H1 (cell line): ENCODE results near the gene VWA2. TPM values are rescaled to one million over a fixed set of nuclear protein-coding genes. Genes with fewer than 3 reads are reported as not detected.

Source experiments
- CTCF ChIA-PET: fragments of 300-600 bp; sonication (Branson Sonifier 250); formaldehyde crosslinking; loops from one replicate; lab custom pipeline; 2021; ENCODE audit not compliant: partially characterized antibody; lab: Charles Lee
- POLR2A ChIA-PET: fragments of 300-600 bp; sonication (Branson Sonifier 250); formaldehyde crosslinking; loops from one replicate; lab custom pipeline; 2021; ENCODE audit warnings: inconsistent platforms; ENCODE audit not compliant: partially characterized antibody; lab: Charles Lee
- DNase-seq, 2 experiments: peaks; one replicate each; pipeline versions ENCODE4 v3.0.0 to v3.0.0-alpha.2; 2010 to 2022; ENCODE audit warnings: low spot score in 2 of 2, low read depth in 1 of 2, mixed read lengths in 1 of 2
- FAIRE-seq: peaks from 2 replicates; lab custom pipeline; 2011; peaks lifted over from hg19 to GRCh38; lab: Jason Lieb, UNC
- H2AFZ ChIP-seq: 2 replicates; pipeline ENCODE4 v1.8.1; 2012; ENCODE audit warnings: low read length, inconsistent platforms
- H2AK5ac ChIP-seq: 2 replicates; pipeline ENCODE4 v1.6.1; 2013; ENCODE audit warnings: low read depth, low read length
- H2BK120ac ChIP-seq: replicated peaks from 2 replicates; pipeline ENCODE3; 2013; ENCODE audit warnings: low read depth, low read length, inconsistent platforms
- H2BK12ac ChIP-seq: 2 replicates; pipeline ENCODE4 v1.6.1; 2013; ENCODE audit warnings: low read depth, low read length
- H2BK15ac ChIP-seq: 2 replicates; pipeline ENCODE4 v1.6.1; 2013; ENCODE audit warnings: low read length
- H2BK20ac ChIP-seq: 2 replicates; pipeline ENCODE4 v1.6.1; 2013; ENCODE audit warnings: low read length
- H2BK5ac ChIP-seq: 2 replicates; pipeline ENCODE4 v1.6.1; 2013; ENCODE audit warnings: low read depth, low read length
- H3K14ac ChIP-seq: 2 replicates; pipeline ENCODE4 v1.6.1; 2013; ENCODE audit warnings: inconsistent platforms; ENCODE audit not compliant: insufficient read length
- H3K18ac ChIP-seq: 2 replicates; pipeline ENCODE4 v1.6.1; 2013; ENCODE audit warnings: low read length; ENCODE audit errors: extremely low read depth
- H3K23ac ChIP-seq: 2 replicates; pipeline ENCODE4 v1.6.1; 2013; ENCODE audit warnings: inconsistent platforms; ENCODE audit not compliant: insufficient read length
- H3K23me2 ChIP-seq: 2 replicates; pipeline ENCODE4 v1.6.1; 2013; ENCODE audit warnings: low read depth, low read length
- H3K27ac ChIP-seq: 2 replicates; pipeline ENCODE4 v1.6.1; 2011; ENCODE audit warnings: low read depth, low read length, inconsistent platforms
- H3K27me3 ChIP-seq, 4 experiments: replicated peaks in 1 of 4; 1 replicate in 1 of 4; 2 replicates in 3 of 4; pipeline versions ENCODE4 v1.6.1 to v1.8.1; 2011 to 2013; ENCODE audit warnings: low read length in 3 of 4, mild to moderate bottlenecking in 3 of 4, inconsistent platforms in 2 of 4, mixed read lengths in 2 of 4, moderate library complexity in 1 of 4; ENCODE audit not compliant: control insufficient read depth in 3 of 4, insufficient read depth in 3 of 4; ENCODE audit errors: extremely low read depth in 1 of 4
- H3K36me3 ChIP-seq, 4 experiments: 2 replicates each; pipeline versions ENCODE4 v1.6.1 to v1.8.1; 2011 to 2013; ENCODE audit warnings: mild to moderate bottlenecking in 4 of 4, low read length in 3 of 4, moderate library complexity in 2 of 4, control low read depth in 1 of 4, inconsistent platforms in 1 of 4; ENCODE audit not compliant: insufficient read depth in 4 of 4, control insufficient read depth in 2 of 4
- H3K4ac ChIP-seq: replicated peaks from 2 replicates; pipeline ENCODE3; 2013; ENCODE audit warnings: low read length, low read depth, mixed read lengths, inconsistent platforms; ENCODE audit not compliant: insufficient read length
- H3K4me1 ChIP-seq, 4 experiments: replicated peaks in 1 of 4; 1 replicate in 1 of 4; 2 replicates in 3 of 4; pipeline versions ENCODE4 v1.6.1 to v1.8.1; 2011 to 2013; ENCODE audit warnings: low read length in 3 of 4, inconsistent platforms in 2 of 4, mixed read lengths in 1 of 4; ENCODE audit not compliant: insufficient read depth in 4 of 4, control insufficient read depth in 3 of 4
- H3K4me2 ChIP-seq, 2 experiments: 2 replicates each; pipeline versions ENCODE4 v1.6.1 to v1.8.1; 2011 to 2013; ENCODE audit warnings: low read depth in 2 of 2, low read length in 2 of 2, control low read depth in 1 of 2, inconsistent platforms in 1 of 2, mild to moderate bottlenecking in 1 of 2; ENCODE audit not compliant: insufficient read depth in 1 of 2
- H3K4me3 ChIP-seq, 4 experiments: fragments of 200-600, 300-600 bp in 1 of 4; sonication (generic), shearing (Covaris generic), sonication (Bioruptor Twin) in 1 of 4; 2 replicates each; pipeline versions ENCODE4 v1.5.1 to v1.8.1; 2011 to 2016; ENCODE audit warnings: low read length in 4 of 4, low read depth in 3 of 4, control low read depth in 2 of 4, inconsistent platforms in 2 of 4, mild to moderate bottlenecking in 2 of 4, mixed read lengths in 1 of 4, moderate library complexity in 1 of 4; ENCODE audit not compliant: insufficient read depth in 2 of 4; ENCODE audit errors: extremely low read depth in 1 of 4
- H3K56ac ChIP-seq: replicated peaks from 2 replicates; pipeline ENCODE3; 2013; ENCODE audit warnings: low read depth, mild to moderate bottlenecking, mixed read lengths, low read length, inconsistent platforms; ENCODE audit not compliant: insufficient read length
- H3K79me1 ChIP-seq: 2 replicates; pipeline ENCODE4 v1.6.1; 2013; ENCODE audit warnings: low read depth, low read length, control low read depth
- H3K79me2 ChIP-seq, 2 experiments: 2 replicates each; pipeline versions ENCODE4 v1.6.1 to v1.8.1; 2012 to 2013; ENCODE audit warnings: low read length in 2 of 2, mild to moderate bottlenecking in 2 of 2, inconsistent platforms in 1 of 2; ENCODE audit not compliant: insufficient read depth in 2 of 2, control insufficient read depth in 1 of 2
- H3K9ac ChIP-seq, 4 experiments: replicated peaks in 1 of 4; 1 replicate in 1 of 4; 2 replicates in 3 of 4; pipeline versions ENCODE4 v1.6.1 to v1.8.1; 2011 to 2013; ENCODE audit warnings: low read depth in 3 of 4, low read length in 3 of 4, control low read depth in 2 of 4, mild to moderate bottlenecking in 2 of 4, moderate library complexity in 2 of 4, inconsistent platforms in 1 of 4; ENCODE audit errors: extremely low read depth in 1 of 4
- H3K9me3 ChIP-seq, 2 experiments: 2 replicates each; pipeline versions ENCODE4 v1.6.1 to v1.8.1; 2012 to 2013; ENCODE audit warnings: mild to moderate bottlenecking in 2 of 2, moderate library complexity in 2 of 2, control low read depth in 1 of 2, inconsistent platforms in 1 of 2, low read depth in 1 of 2, low read length in 1 of 2, mixed read lengths in 1 of 2; ENCODE audit not compliant: insufficient read depth in 2 of 2
- H4K20me1 ChIP-seq, 2 experiments: replicated peaks in 1 of 2; 2 replicates each; pipeline versions ENCODE3 to v1.8.1; 2011 to 2013; ENCODE audit warnings: inconsistent platforms in 2 of 2, low read length in 2 of 2, mild to moderate bottlenecking in 1 of 2; ENCODE audit not compliant: insufficient read depth in 2 of 2, control insufficient read depth in 1 of 2
- H4K5ac ChIP-seq: 2 replicates; pipeline ENCODE4 v1.6.1; 2013; ENCODE audit warnings: low read length, low read depth, mixed read lengths, inconsistent platforms; ENCODE audit not compliant: insufficient read length
- H4K8ac ChIP-seq: 2 replicates; pipeline ENCODE4 v1.8.0; 2013; ENCODE audit warnings: mild to moderate bottlenecking, moderate library complexity, low read length, inconsistent platforms; ENCODE audit not compliant: insufficient read depth; ENCODE audit errors: extremely low read depth
- H4K91ac ChIP-seq: replicated peaks from 2 replicates; pipeline ENCODE3; 2013; ENCODE audit warnings: low read length, mixed read lengths, inconsistent platforms; ENCODE audit not compliant: insufficient read length
- BACH1 ChIP-seq: IDR thresholded peaks from 2 replicates; pipeline ENCODE4 v1.6.1; 2012; ENCODE audit warnings: low read length, improper control_type of control experiment
- BCL11A ChIP-seq, 2 experiments: IDR thresholded peaks; one replicate each; pipeline ENCODE4 v1.6.1; 2011; ENCODE audit warnings: low read depth in 2 of 2, low read length in 2 of 2, mild to moderate bottlenecking in 2 of 2
- CEBPB ChIP-seq: IDR thresholded peaks from 2 replicates; pipeline ENCODE4 v1.6.1; 2012; ENCODE audit warnings: low read depth, low read length
- EZH2 ChIP-seq: fragments of 200-600 bp; sonication (generic); IDR thresholded peaks from 2 replicates; pipeline ENCODE4 v1.7.1; 2012; ENCODE audit warnings: low read depth, mild to moderate bottlenecking, moderate library complexity, low read length, inconsistent platforms; ENCODE audit not compliant: severe bottlenecking
- FOSL1 ChIP-seq: IDR thresholded peaks from 2 replicates; pipeline ENCODE4 v1.6.1; 2011; ENCODE audit warnings: mild to moderate bottlenecking, low read depth, low read length, moderate library complexity; ENCODE audit not compliant: insufficient read depth
- GTF2F1 ChIP-seq: IDR thresholded peaks from 2 replicates; pipeline ENCODE4 v1.6.1; 2012; ENCODE audit warnings: low read depth, low read length, improper control_type of control experiment, borderline replicate concordance
- HDAC2 ChIP-seq, 2 experiments: fragments of 300-600 bp in 1 of 2; sonication (generic) in 1 of 2; IDR thresholded peaks; 2 replicates each; pipeline ENCODE4 v1.6.1; 2011 to 2012; ENCODE audit warnings: low read depth in 2 of 2, low read length in 2 of 2, mild to moderate bottlenecking in 2 of 2, moderate library complexity in 2 of 2, borderline replicate concordance in 1 of 2, inconsistent platforms in 1 of 2
- KDM1A ChIP-seq: fragments of 200-600, 300-600 bp; sonication (generic); IDR thresholded peaks from 2 replicates; pipeline ENCODE4 v1.7.1; 2016; ENCODE audit warnings: mild to moderate bottlenecking, low read length, borderline replicate concordance
- POLR2AphosphoS5 ChIP-seq: IDR thresholded peaks from 2 replicates; pipeline ENCODE4 v1.6.1; 2011; ENCODE audit warnings: low read depth, low read length
- SP1 ChIP-seq: IDR thresholded peaks from 2 replicates; pipeline ENCODE4 v1.6.1; 2011; ENCODE audit warnings: low read depth, low read length
- SP4 ChIP-seq: IDR thresholded peaks from 2 replicates; pipeline ENCODE4 v1.6.1; 2012; ENCODE audit warnings: low read length, inconsistent platforms
- WGBS, 2 experiments: shearing (Covaris generic) in 1 of 2; methylation state at CpG; one replicate each; pipeline versions ENCODE4 v1.1.6 to v1.1.7; 2013 to 2015; ENCODE audit warnings: low lambda C conversion rate in 2 of 2, mixed read lengths in 2 of 2, inconsistent platforms in 1 of 2, low coverage in 1 of 2, missing lambda C conversion rate in 1 of 2; ENCODE audit not compliant: insufficient replicate concordance in 2 of 2, insufficient coverage in 1 of 2, insufficient read length in 1 of 2; ENCODE audit errors: extremely low coverage in 1 of 2, missing lambda C conversion rate in 1 of 2; 5-methylcytosine and 5-hydroxymethylcytosine counted together
- polyA plus RNA-seq, 7 experiments: library from polyadenylated mRNA; depleted of rRNA in 3 of 7; stranded (reverse) in 5 of 7; unstranded in 2 of 7; fragments of >200 nt in 5 of 7; fragments of 200-250 nt in 2 of 7; gene quantifications; 1 replicate in 5 of 7; 2 replicates in 1 of 7; 4 replicates in 1 of 7; pipeline versions ENCODE4 v1.2.1 to v1.2.3, GENCODE V29; 2011 to 2013; ENCODE audit warnings: missing spikeins in 2 of 7, mixed read lengths in 2 of 7
- total RNA-seq: library from RNA; stranded (reverse); fragmentation: NEBNext Ultra II Directional; extraction: Animal tissue kit (Norgen Biotek cat#: 25700); gene quantifications from 2 replicates; pipeline ENCODE4 v1.2.1, GENCODE V29; 2021

Gene VWA2
- total and polyA plus RNA-seq, 2 of the 8 experiments (the other 6 are each of a cell fraction or from before 2014, with no cell fraction given), result 2.8 to 2.9 TPM

GRCh38 chr10:114215033-114215432 lies 24.0 kb upstream of the VWA2 start:
- H4K20me1 ChIP-seq, result no peaks in the 10 kb centered on the region
- no peak overlapping the region for H3K4me3 ChIP-seq
- no peaks in the 10 kb centered on the region for H3K4me1 ChIP-seq
- no peak overlapping the region for H2BK12ac ChIP-seq
- H3K56ac ChIP-seq, result no peak overlapping the region
- no peaks in the 10 kb centered on the region for H3K79me2 ChIP-seq
- no peaks in the 10 kb centered on the region for H3K23me2 ChIP-seq
- H3K79me1 ChIP-seq, result no peaks in the 10 kb centered on the region
- H2BK5ac ChIP-seq, result no peak overlapping the region
- no peak overlapping the region for H2BK15ac ChIP-seq
- no peaks in the 10 kb centered on the region for H3K9me3 ChIP-seq
- ChIA-PET POLR2A (no interaction called here), CTCF (no interaction called here)
- H3K4me2 ChIP-seq, result no peak overlapping the region
- 94% methylated on average over 1 of the region's 1 CpG; no CpG with 5 or more reads in 1 of the 2 experiments for WGBS, 2 experiments
- H2AFZ ChIP-seq, result no peak overlapping the region
- no peak for TF ChIP-seq HDAC2 (IDR thresholded peaks at IDR 0.05; ENCODE audit: borderline replicate concordance in 1 of 2, low read depth in 2 of 2, low read length in 2 of 2)
- TF ChIP-seq SP1, result no peak
- no peak for TF ChIP-seq EZH2
- no peak for TF ChIP-seq FOSL1
- no peak for TF ChIP-seq POLR2AphosphoS5
- no peak for TF ChIP-seq BACH1
- no peak for TF ChIP-seq CEBPB
- TF ChIP-seq SP4, result no peak
- no peak for TF ChIP-seq GTF2F1
- no peak for TF ChIP-seq KDM1A
- TF ChIP-seq BCL11A (IDR thresholded peaks at IDR 0.05; ENCODE audit: low read depth in 2 of 2, low read length in 2 of 2), result no peak
- no peaks in the 10 kb centered on the region for H3K27me3 ChIP-seq
- H2BK120ac ChIP-seq, result no peak overlapping the region
- H3K18ac ChIP-seq, result no peak overlapping the region
- no peak overlapping the region for H2AK5ac ChIP-seq
- H4K8ac ChIP-seq, result no peak overlapping the region
- no peak overlapping the region for H3K14ac ChIP-seq
- H2BK20ac ChIP-seq, result no peak overlapping the region
- H3K4ac ChIP-seq, result no peak overlapping the region
- H4K5ac ChIP-seq, result no peak overlapping the region
- no peak overlapping the region for H3K27ac ChIP-seq
- no peak overlapping the region for H3K9ac ChIP-seq
- H3K23ac ChIP-seq, result no peak overlapping the region
- FAIRE-seq, result no peak
- no peaks in the 10 kb centered on the region for H3K36me3 ChIP-seq
- H4K91ac ChIP-seq, result no peak overlapping the region
- DNase-seq, result no peak
